Neural cell (in vitro differentiated cells): ENCODE measurements around the gene CRB3.

Experiments
- CTCF ChIP-seq: fragments of 450-650 bp; IDR thresholded peaks from 2 replicates; pipeline ENCODE4 v1.5.1; 2014; ENCODE audit warnings: antibody characterized with exemption, mild to moderate bottlenecking, moderate library complexity; ENCODE audit not compliant: poor library complexity, severe bottlenecking
- EZH2 ChIP-seq: fragments of 200-600, 300-800 bp; shearing (Covaris generic), sonication (generic); IDR thresholded peaks from 2 replicates; pipeline ENCODE4 v1.6.1; 2014; ENCODE audit warnings: antibody characterized with exemption, low read length, borderline replicate concordance, mild to moderate bottlenecking; ENCODE audit not compliant: insufficient read depth, poor library complexity, severe bottlenecking
- POLR2AphosphoS5 ChIP-seq: IDR thresholded peaks from 2 replicates; pipeline ENCODE4 v1.6.1; 2012
- RAD21 ChIP-seq: fragments of 450-650 bp; conservative IDR thresholded peaks from 2 replicates; pipeline ENCODE4 v1.6.1; 2014; ENCODE audit warnings: antibody characterized with exemption, mild to moderate bottlenecking, moderate library complexity

GRCh38 chr19:6446452-6446851 lies 17.6 kb upstream of the CRB3 start:
- TF ChIP-seq CTCF (no peak), POLR2AphosphoS5 (no peak), EZH2 (no peak), RAD21 (no peak)
